Endothelial cell of umbilical vein (primary cell): ENCODE measurements around the gene CLEC16A.

Source experiments
- CTCF ChIP-seq, 2 donors: IDR thresholded peaks; 1 replicate in 1 of 2; 2 replicates in 1 of 2; pipeline ENCODE4 v1.5.1; 2011; ENCODE audit warnings: low read length in 2 of 2, mild to moderate bottlenecking in 2 of 2, moderate library complexity in 2 of 2, control low read depth in 1 of 2, inconsistent platforms in 1 of 2, low read depth in 1 of 2; ENCODE audit not compliant: insufficient read depth in 1 of 2; ENCODE audit errors: extremely low read depth in 1 of 2
- FOS ChIP-seq: IDR thresholded peaks from 2 replicates; pipeline ENCODE4 v1.6.1; 2011; ENCODE audit warnings: mild to moderate bottlenecking, low read length, moderate library complexity, borderline replicate concordance; ENCODE audit not compliant: insufficient read depth
- GATA2 ChIP-seq: IDR thresholded peaks from 2 replicates; pipeline ENCODE4 v1.7.0; 2011; ENCODE audit warnings: low read depth, mild to moderate bottlenecking, moderate library complexity, mixed read lengths, low read length; ENCODE audit not compliant: insufficient read length, insufficient read depth
- POLR2A ChIP-seq: IDR thresholded peaks from 2 replicates; pipeline ENCODE4 v1.6.1; 2012; ENCODE audit warnings: low read depth, mild to moderate bottlenecking, control low read depth, low read length
- POLR2AphosphoS5 ChIP-seq: IDR thresholded peaks from 2 replicates; pipeline ENCODE4 v1.6.1; 2012; ENCODE audit warnings: low read depth, mild to moderate bottlenecking, control low read depth, low read length, moderate library complexity; ENCODE audit not compliant: insufficient read depth

GRCh38 chr16:11105038-11105903 lies 160.9 kb downstream of the CLEC16A start:
- TF ChIP-seq POLR2A (no peak), GATA2 (no peak), POLR2AphosphoS5 (no peak), FOS (no peak), CTCF (IDR thresholded peaks at IDR 0.05; ENCODE audit: extremely low read depth in 1 of 2, insufficient read depth in 1 of 2, low read depth in 1 of 2, low read length in 2 of 2) (no peak)
